SK-N-SH treated with all-trans-retinoic acid at 6 μM for 48 hours (cell line): ENCODE measurements around the gene AOX1.

ENCODE experiments used
- ESRRG ChIP-seq: fragments of 250-450 bp; sonication (Bioruptor Pico); IDR thresholded peaks from 2 replicates; pipeline ENCODE4 v1.6.1; 2021; ENCODE audit warnings: mild to moderate bottlenecking
- OSR1 ChIP-seq: fragments of 250-450 bp; sonication (Bioruptor Pico); IDR thresholded peaks from 2 replicates; pipeline ENCODE4 v1.8.0; 2022; ENCODE audit warnings: moderate library complexity, mild to moderate bottlenecking, inconsistent platforms
- PATZ1 ChIP-seq: fragments of 250-450 bp; sonication (Bioruptor Pico); IDR thresholded peaks from 2 replicates; pipeline ENCODE4 v1.8.0; 2020; ENCODE audit warnings: mild to moderate bottlenecking, moderate library complexity, borderline replicate concordance
- RARB ChIP-seq: fragments of 250-450 bp; sonication (Bioruptor Pico); IDR thresholded peaks from 2 replicates; pipeline ENCODE4 v1.8.0; 2021; ENCODE audit warnings: mild to moderate bottlenecking, moderate library complexity
- SNAI2 ChIP-seq: fragments of 250-450 bp; sonication (Bioruptor Pico); IDR thresholded peaks from 2 replicates; pipeline ENCODE4 v1.5.0; 2020; ENCODE audit warnings: mild to moderate bottlenecking, moderate library complexity
- ZFP3 ChIP-seq: fragments of 250-450 bp; sonication (Bioruptor Pico); IDR thresholded peaks from 2 replicates; pipeline ENCODE4 v1.5.0; 2020; ENCODE audit warnings: mild to moderate bottlenecking, moderate library complexity
- ZFP30 ChIP-seq: fragments of 450-650 bp; formaldehyde crosslinking; IDR thresholded peaks from 2 replicates; pipeline ENCODE4 v1.5.0; 2022; ENCODE audit warnings: mild to moderate bottlenecking, moderate library complexity
- ZNF70 ChIP-seq: fragments of 450-650 bp; formaldehyde crosslinking; IDR thresholded peaks from 2 replicates; pipeline ENCODE4 v1.5.0; 2020; ENCODE audit warnings: mild to moderate bottlenecking, moderate library complexity
- TF ChIP-seq, protein P1 (sequence below): fragments of 250-450 bp; sonication (Bioruptor Pico); IDR thresholded peaks from 2 replicates; pipeline ENCODE4 v1.5.1; 2020; ENCODE audit warnings: low read depth, mild to moderate bottlenecking, moderate library complexity

GRCh38 chr2:200670313-200670712 lies 84.5 kb downstream of the AOX1 start:
- TF ChIP-seq ZFP3 = no peak
- TF ChIP-seq SNAI2 = no peak
- TF ChIP-seq ZFP30 = no peak
- TF ChIP-seq ESRRG (CRISPR knock-in tag) = no peak
- TF ChIP-seq, protein P1, sequence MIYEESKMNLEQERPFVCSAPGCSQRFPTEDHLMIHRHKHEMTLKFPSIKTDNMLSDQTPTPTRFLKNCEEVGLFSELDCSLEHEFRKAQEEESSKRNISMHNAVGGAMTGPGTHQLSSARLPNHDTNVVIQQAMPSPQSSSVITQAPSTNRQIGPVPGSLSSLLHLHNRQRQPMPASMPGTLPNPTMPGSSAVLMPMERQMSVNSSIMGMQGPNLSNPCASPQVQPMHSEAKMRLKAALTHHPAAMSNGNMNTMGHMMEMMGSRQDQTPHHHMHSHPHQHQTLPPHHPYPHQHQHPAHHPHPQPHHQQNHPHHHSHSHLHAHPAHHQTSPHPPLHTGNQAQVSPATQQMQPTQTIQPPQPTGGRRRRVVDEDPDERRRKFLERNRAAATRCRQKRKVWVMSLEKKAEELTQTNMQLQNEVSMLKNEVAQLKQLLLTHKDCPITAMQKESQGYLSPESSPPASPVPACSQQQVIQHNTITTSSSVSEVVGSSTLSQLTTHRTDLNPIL (CRISPR knock-in tag) = no peak
- TF ChIP-seq OSR1 (CRISPR knock-in tag) = no peak
- no peak for TF ChIP-seq PATZ1
- no peak for TF ChIP-seq RARB (CRISPR knock-in tag)
- no peak for TF ChIP-seq ZNF70 (CRISPR knock-in tag)
